HG03378 (cell line): ENCODE results near the gene ABHD2.
"Not testable (repeated sequence)": the region's sequence is repeated elsewhere in the genome, so short reads cannot be mapped to it uniquely, and the experiment has no call there.

Source experiments
- ATAC-seq: cut with Tn5 transposase; IDR thresholded peaks from one replicate; pipeline ENCODE4 v1.9.1; 2021; ENCODE audit warnings: mild to moderate bottlenecking, moderate library complexity; ENCODE audit not compliant: unreplicated experiment

Gene ABHD2

DNA sequence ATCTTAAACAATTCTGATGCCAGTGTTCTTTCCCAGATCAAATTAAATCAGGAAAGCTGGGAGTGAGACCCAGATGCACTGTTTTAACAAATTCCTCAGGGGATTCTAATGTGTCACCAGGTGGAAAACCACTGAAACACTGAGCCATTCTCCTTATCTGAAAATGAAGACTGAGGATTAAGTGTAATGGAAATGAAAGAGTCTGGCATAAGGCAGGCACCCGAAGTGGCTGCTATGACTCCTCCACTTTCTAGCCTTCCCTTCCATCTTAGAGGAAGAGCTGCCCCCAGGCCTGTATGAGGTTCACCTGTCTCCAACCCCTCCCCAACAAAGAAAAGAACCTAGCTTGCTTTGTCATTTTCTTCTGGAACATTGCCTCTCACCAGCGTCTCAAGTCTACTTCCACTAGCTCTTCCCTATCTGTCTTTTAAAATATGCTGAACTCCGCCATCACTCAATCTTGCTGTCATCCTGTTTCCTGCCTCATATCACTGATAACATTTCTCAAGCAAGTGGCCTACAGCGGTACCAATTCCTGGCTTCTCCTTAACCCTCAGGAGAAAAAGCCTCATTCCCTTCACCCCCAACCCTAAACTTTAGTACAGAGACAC, 13.7 kb upstream of the ABHD2 start:
- ATAC-seq, result no peak

DNA sequence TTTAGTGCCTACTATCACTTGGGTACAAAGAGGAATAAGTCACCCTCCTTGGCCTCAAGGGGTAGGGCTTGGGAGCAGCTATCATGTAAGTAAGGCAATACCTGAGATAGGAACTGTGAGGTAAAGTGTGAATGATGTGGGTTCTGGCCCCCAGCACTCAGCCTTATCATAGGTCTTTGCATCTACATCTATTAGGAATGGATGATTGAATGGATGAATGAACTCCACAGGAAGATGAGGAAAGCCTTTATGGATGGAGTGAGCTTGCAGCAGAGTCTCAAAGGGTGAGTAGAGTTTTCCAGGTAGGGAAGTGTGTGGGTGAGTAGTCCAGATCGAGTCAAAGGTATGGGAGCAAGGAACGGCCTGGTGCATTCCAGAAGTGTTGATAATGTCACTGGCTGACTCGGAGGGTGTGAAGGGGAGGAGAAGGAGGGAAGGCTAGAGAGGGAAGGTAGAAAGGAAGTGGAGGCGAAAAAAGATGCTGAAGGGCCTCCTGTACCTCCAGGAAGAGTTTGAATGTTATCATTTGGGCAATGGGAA, 13.1 kb upstream of the ABHD2 start:
- ATAC-seq, result no peak

DNA sequence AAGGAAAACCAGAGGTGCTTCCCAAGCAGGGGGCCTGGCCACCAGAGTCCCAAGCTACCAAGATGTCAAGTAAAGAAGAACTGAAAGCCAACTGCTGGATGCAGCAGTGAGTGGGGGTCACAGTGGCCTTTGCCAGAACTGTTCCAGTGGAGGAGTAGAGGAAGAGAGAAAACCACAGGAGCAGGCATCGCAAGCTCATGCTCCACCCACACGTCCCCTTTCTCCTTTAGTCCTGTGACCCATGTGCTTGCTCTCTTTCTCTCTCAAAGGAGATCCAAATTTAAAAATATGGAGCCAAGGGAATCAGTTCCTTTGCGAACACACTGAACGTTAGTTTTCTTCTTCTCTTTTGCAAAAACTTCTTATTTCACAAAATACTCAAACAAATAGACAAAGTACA, 12.4 kb upstream of the ABHD2 start:
- ATAC-seq, result no peak

DNA sequence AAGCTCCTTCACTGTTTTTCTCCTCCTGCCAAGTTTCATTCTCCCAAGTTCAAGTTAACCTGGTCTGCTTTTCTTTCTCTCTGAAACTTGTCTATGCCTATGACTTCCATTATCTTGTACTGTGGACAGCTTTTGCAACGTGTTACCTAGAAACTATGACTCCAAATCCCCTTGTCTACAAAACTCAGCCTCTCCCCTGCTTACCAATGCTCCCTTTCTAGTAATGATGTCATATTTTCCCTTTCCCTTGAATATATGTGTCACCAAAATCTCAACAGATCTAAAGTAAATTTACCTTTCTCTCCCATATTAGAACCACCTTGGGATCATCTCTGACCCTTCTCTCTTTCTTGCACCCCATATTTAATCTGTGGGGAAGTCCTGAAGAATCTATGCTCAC, 10.5 kb upstream of the ABHD2 start:
- no peak for ATAC-seq

DNA sequence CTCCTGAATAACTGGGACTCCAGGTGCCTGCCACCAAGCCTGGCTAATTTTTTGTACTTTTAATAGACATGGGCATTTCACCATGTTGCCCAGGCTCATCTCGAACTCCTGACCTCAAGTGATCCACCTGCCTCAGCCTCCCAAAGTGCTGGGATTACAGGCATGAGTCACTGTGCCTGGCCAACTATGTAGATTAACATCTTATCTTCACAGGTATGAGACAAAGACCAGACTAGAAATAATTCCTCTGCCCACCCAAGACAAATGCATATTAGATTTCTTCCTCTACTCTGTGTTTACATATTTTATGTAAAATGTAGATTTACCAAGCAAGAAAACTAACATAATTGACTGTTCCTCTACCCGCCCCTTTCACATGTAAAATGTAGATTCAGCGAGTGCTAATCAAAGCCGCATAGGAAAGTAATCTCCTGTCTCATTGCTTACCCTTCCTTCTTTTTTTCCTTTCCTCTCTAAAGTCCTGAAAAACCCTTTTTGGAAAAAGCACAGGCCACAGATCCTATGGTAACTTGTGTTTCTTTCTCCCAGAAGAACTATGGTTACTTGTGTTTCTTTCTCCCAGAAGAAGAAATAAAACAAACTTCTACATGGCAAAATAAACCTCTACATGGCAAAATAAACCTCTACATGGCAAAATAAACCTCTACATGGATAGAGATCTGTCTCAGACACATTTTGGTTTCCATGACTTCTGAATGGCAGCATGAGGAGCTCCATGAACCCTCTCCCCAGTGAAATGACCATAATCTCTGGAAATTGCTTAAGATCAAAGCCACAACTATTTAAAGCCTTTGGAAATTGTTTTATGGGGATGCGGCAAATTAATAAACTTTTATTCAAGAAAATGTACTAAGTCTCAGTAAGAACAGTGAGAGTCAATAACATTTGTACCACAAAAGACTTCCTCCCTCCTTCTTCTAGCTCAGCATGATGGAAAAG, 9.1 kb upstream of the ABHD2 start:
- no peak for ATAC-seq

DNA sequence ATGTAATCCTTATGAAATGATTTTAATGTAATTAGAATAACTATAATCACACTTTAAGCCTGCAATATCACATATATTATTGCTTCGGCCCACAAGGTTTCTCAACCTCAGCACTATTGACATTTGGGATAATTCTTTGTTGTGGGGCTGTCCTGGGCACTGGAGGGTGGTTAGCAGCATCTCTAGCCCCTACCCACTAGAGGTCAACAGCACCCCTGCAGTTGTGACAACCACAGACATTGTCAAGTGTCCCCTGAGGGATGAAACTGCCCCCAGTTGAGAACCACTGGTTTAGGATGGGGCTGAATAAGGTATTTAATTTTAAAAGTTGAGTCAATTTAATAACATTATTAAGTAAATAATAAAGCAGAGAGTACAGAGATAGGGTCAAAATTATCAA, 6.4 kb upstream of the ABHD2 start:
- no peak for ATAC-seq

DNA sequence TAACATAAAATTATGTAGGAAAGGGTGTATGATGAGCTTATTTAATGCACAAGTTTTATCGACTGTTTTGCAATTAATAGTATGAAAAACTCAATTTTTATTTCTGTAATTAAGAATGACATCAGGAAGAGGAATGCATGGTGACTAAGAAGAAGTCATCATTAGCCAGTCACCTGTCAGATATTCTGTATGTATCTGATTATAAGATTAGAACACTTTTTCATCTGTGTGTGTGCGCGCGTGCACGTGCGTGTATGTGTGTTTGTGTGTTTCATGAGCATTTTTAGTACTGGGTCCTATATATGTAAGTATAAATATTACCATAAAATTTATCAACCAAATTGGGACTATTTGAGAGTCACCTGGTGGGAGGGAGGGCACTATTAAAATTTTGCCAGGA, 5.0 kb upstream of the ABHD2 start:
- no peak for ATAC-seq

DNA sequence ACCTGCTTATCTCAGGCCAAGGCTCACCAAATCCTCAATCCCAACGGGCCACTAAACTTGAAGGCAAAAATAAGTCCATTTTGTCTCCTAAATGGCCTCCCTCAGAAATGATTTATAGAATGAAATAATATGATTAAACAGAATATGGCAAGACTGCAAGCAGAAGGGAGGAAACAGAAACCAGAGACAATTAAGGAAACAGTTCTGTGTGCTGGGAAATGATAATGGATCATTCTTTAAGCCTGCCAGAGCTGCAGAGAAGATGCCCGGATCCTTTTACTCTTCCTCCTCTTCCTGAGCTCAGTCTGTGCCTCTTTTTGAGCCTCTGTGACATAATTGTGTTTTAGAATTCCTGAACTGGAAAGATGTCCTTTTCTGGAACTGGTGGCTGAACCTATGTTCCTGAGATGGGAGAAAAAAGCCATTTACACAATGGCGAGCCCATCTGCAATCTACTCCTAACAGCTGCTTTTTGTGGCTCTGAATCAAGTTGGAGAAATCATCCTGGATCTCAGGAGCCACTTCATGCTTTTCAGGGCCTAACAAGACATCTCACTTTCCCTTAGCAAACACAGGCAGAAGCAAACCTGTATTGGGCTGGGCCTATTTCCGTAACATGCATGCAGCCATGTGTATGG, 2.8 kb upstream of the ABHD2 start:
- ATAC-seq, result no peak

DNA sequence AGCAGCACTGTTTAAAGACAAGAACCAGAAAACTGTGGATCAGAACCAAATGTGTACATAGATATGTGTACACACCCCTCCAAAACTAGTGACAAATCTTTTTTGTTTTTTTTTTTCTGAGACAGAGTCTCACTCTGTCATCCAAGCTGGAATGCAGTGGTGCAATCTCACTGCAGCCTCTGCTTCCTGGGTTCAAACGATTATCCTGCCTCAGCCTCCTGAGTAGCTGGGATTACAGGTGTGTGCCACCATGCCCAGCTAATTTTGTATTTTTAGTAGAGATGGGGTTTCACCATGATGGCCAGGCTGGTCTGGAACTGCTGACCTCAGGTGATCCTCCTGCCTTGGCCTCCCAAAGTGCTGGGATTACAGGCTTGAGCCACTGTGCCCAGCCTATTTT, 2.3 kb upstream of the ABHD2 start:
- ATAC-seq, result not testable (repeated sequence)

DNA sequence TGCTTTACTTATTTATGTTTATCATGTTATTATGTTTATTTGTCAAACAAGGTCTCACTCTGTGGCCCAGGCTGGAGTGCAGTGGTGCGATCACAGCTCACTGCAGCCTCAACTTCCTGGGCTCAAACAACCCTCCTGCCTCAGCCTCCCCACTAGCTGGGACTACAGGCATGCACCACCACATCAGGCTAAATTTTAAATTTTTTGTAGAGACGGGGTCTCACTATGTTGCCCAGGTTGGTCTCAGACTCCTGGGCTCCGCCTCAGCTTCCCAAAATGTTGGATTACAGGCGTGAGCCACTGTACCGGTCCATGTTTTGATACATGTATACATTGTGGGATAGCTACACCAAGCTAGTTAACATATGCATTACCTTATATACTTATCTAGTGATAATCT, 1.9 kb upstream of the ABHD2 start:
- not testable (repeated sequence) for ATAC-seq

DNA sequence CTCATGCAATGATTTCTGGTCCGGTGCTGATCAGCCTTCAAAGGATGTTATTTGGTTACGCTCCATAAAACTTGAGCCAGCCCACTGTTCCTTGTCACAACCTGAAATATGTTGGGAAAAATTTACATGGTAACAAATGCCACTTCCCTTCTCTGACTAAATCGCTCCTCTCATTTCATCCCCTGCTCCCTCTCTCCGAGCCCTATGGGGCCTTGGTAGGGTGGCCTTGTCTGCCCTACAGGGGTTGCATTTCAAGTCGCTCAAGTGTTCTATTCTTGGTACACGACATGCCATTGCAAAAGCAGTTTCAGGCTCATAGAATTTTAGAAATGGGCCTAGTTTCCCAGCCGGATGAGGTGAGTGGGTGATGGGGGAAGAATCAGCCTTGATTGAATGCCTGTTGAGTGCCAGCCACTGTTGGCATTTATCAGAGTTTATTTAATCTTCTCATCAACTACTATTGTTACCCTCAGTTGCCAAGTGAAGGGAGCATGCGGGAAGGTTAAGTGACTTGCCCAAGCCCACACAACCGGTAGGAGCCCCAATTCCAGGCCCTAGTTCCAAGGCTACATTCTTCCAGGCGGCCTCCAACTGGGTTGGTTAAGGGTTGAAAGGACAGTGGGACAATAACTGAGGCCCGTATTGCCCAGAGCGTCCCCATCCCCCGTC, 961 bp upstream of the ABHD2 start:
- no peak for ATAC-seq

DNA sequence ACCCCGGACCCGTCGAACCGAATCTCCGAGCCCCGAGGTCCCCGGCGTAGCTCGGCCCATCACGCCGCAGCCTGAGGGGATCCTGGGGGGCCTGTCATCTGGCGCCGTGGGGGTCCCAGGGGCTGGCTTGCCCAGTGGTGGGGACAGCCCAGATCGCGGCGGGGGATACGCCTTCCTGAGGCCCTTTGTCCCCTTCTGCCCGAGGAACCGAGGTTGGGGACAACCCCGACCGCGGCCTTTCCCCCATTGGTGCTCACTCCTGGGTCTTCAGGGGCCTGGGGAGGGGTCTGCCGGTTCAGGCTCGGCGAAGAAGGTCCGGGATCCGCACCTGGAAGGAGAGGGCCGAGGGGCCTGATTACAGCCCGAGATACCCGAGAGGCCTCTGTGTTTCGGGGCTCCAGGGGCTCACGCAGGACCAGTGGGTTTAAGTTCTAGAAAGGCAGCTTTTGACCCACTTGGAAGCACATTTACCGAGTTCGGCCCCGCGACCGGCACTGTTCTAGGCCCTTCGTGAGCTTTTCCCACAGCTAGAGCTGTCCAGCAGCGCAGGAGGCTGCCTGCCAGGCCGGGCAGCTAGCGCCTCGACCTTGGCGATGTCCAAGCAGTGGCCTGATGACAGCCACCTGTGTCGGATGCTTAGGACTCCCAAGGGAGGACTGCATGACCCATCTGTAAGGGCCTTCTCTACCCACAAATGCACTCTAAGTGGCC, 504 bp downstream of the ABHD2 start:
- peak; percentile 3 for ATAC-seq

DNA sequence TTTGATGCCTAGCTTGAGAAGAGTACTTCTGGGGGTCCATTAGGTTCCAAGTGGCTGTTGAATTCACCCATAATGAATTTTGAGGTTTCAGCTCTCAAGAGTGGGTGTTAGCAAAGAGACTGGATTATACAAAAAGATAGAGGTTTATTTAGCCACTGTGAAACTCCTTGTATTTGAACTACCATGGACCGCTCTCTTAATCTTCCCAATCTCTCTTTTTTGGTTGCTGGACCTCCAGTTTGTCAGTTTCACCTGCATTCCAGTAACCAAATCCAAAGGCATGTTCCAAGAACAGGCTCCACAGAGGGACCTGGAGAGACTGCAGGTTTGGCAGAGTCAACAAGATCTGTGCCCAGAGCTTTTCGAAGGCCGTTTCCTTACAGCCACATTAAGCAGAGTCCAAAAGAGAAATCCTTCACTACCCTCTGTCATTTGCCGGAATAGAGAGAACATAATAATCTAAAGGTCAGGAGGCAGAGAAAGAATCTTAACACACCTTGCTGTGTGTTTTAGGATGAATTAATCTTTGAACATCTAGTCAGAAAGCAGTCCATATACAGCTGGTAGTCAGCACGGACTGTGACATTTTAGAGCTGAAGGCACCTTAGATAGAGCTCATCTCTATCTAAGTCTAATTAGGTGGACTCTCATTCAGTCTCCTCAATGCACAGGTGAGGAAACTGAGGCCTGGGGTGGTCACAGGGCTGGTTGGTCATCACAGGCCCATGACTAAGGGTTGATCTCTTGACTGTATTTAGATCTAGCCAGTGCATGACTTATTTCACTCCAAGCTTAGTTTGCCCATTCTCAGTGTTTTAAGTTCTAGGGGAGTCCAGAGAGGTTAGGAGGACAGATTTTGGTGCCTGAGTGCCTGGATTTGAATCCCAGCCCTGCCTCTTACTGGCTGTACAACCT, 1.3 kb downstream of the ABHD2 start:
- ATAC-seq, result no peak

DNA sequence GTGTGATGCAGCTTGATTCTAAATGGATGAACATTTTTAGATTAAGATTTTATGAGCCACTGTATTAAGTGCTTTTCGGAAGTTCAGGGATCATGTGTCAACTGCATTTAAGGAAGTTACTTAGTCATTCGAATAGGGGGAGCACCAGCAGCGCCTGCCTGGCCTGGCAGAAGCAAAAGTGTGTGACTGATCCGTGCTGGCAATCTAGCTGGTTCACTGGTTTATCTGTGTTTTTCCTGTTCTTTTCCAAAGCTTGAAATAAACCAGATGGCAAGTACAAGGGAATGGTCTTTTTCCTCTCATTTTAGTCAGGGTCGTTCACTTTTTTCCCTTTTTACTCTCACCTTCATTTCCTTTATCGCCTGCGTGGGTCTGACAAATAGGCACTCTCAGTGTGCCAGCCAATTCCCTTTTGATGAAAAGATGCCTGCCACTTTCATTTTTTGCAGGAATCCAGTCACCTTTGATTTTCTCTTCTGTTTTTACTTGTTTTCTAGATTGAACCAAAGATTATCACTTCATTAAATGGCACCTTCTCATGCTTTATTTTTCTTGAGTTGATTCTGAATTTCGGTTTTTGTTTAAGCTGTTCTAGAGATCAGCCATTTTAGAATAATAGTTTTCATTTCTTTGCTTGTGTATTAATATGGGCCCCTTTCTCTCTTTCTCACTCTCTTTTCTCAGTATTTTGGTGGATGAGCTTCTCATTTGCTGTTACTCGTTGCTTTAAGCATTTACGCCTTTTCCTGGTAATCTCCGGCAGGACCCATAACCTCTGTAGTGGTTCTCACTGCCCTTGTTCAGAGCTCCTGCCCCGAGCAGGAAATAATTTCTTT, 2.8 kb downstream of the ABHD2 start:
- peak; percentile 28 for ATAC-seq

DNA sequence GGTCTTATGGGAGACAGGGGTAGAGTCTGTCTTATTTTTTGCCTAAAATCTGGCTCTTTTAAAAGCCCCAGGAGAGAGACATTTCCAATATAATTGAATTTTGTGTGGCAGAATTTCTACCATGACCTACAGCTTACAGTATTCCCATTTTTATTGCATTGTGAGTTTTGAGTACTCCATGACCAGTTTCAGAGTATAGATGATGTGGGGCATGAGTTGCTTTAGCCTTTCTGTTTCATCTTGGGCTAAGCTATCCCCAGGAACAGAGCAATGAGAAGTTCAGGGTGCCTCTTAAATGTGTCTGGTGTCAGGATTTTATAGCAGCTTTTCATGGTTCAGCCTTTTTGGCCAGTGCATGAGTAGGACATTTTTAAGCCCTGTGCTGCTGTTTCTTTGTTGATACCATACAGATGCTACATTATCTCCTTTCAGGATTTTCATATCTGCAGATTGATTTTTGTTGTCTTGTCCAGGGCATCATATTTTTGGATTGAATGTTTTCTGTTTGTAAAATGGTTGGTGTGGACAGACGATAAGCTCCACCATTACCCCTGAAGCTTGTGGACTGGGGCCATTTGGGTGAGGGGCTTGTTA, 3.5 kb downstream of the ABHD2 start:
- ATAC-seq, result no peak

DNA sequence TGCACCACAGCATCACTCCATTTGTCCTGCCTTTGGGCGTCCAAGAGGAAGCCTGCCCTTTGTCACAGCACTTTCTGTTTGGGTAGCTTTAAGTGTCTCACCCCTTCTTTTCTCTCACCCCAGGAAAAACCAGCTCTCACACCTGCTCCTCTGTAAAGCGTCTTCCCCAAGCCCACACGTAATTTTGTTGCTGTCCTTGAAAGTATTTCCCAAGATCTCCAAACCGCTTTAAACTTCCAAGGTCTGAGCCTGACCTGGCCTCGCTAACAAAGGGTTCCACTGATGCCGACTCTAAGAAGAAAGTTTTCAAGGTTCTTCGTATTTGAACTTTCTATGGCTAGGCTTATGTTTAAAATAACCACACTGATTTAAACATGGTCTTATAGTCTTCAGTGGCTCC, 5.3 kb downstream of the ABHD2 start:
- no peak for ATAC-seq

DNA sequence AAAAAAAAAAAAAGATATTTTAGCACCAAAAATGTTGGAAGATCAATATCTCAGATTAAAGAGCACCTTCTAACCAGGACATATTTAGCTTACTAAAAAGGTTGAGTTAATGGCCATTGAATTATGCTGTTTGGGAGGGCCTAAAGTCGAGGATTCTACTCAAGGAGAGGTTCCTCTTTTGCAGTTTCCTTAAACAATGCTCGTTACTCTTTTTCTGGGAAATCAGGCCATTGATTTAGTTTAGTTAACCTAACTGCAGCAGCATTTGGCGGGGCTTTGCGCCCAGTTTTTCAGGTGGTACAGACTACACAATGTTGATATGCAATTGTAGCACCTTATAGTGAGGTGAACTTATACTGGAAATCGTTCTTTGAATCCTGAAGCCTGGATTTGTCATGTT, 6.8 kb downstream of the ABHD2 start:
- no peak for ATAC-seq

DNA sequence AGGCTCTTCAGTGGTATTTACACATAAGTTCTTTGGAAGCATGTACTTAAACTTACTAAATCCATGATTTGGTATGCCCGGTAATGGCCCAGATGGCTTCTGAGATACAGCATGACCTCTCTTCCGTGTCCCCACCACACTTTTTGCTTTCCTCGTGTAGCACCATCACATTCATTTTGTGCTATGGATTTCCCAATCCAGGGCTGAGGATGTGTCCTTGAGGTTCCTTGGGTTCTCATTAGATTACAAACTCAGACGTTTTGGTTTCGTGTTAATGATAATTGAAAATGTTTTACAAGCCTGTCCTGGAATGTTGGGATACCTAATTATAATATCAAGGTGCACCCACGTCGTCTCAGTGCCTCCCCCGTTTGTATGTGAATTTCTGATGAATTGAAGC, 7.3 kb downstream of the ABHD2 start:
- no peak for ATAC-seq
